MM.1S (cell line): ENCODE results near the gene UPF3A.
A peak's percentile ranks its signal among the peaks of the same experiment; 100 is the strongest.

Experiments
- DNase-seq: peaks from one replicate; pipeline ENCODE4 v3.0.0-alpha.2; 2015
- H2AFZ ChIP-seq: fragments of 300-600 bp; sonication (generic); 2 replicates; pipeline ENCODE4 v1.6.0; 2016; ENCODE audit warnings: antibody characterized with exemption, low read length
- H3F3A ChIP-seq: fragments of 300-600 bp; sonication (generic); 2 replicates; pipeline ENCODE4 v1.6.1; 2016; ENCODE audit warnings: mild to moderate bottlenecking, antibody characterized with exemption, low read length, moderate library complexity, mixed read lengths; ENCODE audit not compliant: insufficient read depth
- H3K27ac ChIP-seq: fragments of 300-600 bp; sonication (generic); 2 replicates; pipeline ENCODE4 v1.5.1; 2016; ENCODE audit warnings: mild to moderate bottlenecking, low read length
- H3K27me3 ChIP-seq: fragments of 300-600 bp; sonication (generic); replicated peaks from 2 replicates; pipeline ENCODE4 v1.6.0; 2016; ENCODE audit warnings: low read length; ENCODE audit not compliant: insufficient read depth
- H3K36me3 ChIP-seq: fragments of 300-600 bp; sonication (generic); replicated peaks from 2 replicates; pipeline ENCODE4 v1.6.1; 2016; ENCODE audit warnings: mild to moderate bottlenecking, low read length, mixed read lengths; ENCODE audit not compliant: insufficient read depth
- H3K4me1 ChIP-seq: fragments of 300-600 bp; sonication (generic); 2 replicates; pipeline ENCODE4 v1.6.1; 2016; ENCODE audit warnings: low read length, mixed read lengths
- H3K4me2 ChIP-seq: fragments of 300-600 bp; sonication (generic); 2 replicates; pipeline ENCODE4 v1.6.0; 2016; ENCODE audit warnings: low read depth, low read length
- H3K4me3 ChIP-seq: fragments of 300-600 bp; sonication (generic); 2 replicates; pipeline ENCODE4 v1.5.1; 2016; ENCODE audit warnings: low read length, mixed read lengths
- H3K79me2 ChIP-seq: fragments of 300-600 bp; sonication (generic); 2 replicates; pipeline ENCODE4 v1.6.1; 2016; ENCODE audit warnings: mixed run types, low read length, mixed read lengths
- H3K9ac ChIP-seq: fragments of 300-600 bp; sonication (generic); 2 replicates; pipeline ENCODE4 v1.6.1; 2016; ENCODE audit warnings: low read length, mixed read lengths
- H3K9me2 ChIP-seq: fragments of 300-600 bp; sonication (generic); replicated peaks from 2 replicates; pipeline ENCODE4 v1.6.1; 2016; ENCODE audit warnings: mild to moderate bottlenecking, low read length, mixed read lengths; ENCODE audit not compliant: insufficient read depth
- H3K9me3 ChIP-seq: fragments of 300-600 bp; sonication (generic); replicated peaks from 2 replicates; pipeline ENCODE4 v1.6.1; 2016; ENCODE audit warnings: mild to moderate bottlenecking, low read length, mixed read lengths; ENCODE audit not compliant: insufficient read depth
- H4K20me1 ChIP-seq: fragments of 300-600 bp; sonication (generic); 2 replicates; pipeline ENCODE4 v1.6.1; 2016; ENCODE audit warnings: mild to moderate bottlenecking, low read length, moderate library complexity, mixed read lengths; ENCODE audit not compliant: insufficient read depth
- EZH2 ChIP-seq: fragments of 300-600 bp; sonication (generic); optimal IDR thresholded peaks from 2 replicates; pipeline ENCODE3; 2017; ENCODE audit warnings: low read depth, mild to moderate bottlenecking, antibody characterized with exemption, low read length, mixed read lengths
- EZH2phosphoT487 ChIP-seq: fragments of 300-600 bp; sonication (generic); IDR thresholded peaks from 2 replicates; pipeline ENCODE4 v1.6.1; 2018; ENCODE audit warnings: antibody characterized with exemption, low read length
- TF ChIP-seq, protein P1 (sequence below): fragments of 300-600 bp; sonication (generic); IDR thresholded peaks from 2 replicates; pipeline ENCODE4 v1.5.1; 2016; ENCODE audit warnings: antibody characterized with exemption, low read length, mixed read lengths

Gene UPF3A

DNA sequence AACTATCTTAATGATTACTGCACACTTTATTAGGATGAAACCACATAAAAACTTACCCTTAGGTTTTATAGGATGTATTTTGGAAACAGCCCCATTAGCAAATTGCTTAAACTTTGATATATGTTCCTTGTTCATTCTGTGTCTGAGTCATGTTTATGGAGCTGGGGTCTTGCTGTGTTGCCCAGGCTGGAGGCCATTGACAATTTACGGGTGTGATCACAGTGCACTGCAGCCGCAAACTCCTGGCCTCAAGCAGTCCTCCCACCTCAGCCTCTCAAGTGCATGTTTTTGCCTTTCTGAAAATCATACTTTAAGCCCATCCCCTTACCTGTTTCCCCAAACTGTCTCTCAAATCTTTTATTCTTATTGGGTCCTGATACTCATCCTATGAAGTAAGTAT, 27.7 kb downstream of the UPF3A start:
- Histone ChIP-seq H3K9me3 (no peaks in the 10 kb centered on the region), H3K36me3 (no peaks in the 10 kb centered on the region), H3K27ac (peak overlapping the region; percentile 67; the same call in 1 of the 2 replicates), H3K27me3 (no peaks in the 10 kb centered on the region), H3K4me3 (no peak overlapping the region), H3K9me2 (no peaks in the 10 kb centered on the region), H4K20me1 (no peaks in the 10 kb centered on the region), H3F3A (peaks cover 39% of the 10 kb centered on the region), H3K4me2 (peak overlapping the region; percentile 76), H3K9ac (peak overlapping the region; percentile 10; the same call in 1 of the 2 replicates), H3K4me1 (peaks cover 42% of the 10 kb centered on the region), H3K79me2 (no peaks in the 10 kb centered on the region), H2AFZ (no peak overlapping the region)
- TF ChIP-seq, protein P1, sequence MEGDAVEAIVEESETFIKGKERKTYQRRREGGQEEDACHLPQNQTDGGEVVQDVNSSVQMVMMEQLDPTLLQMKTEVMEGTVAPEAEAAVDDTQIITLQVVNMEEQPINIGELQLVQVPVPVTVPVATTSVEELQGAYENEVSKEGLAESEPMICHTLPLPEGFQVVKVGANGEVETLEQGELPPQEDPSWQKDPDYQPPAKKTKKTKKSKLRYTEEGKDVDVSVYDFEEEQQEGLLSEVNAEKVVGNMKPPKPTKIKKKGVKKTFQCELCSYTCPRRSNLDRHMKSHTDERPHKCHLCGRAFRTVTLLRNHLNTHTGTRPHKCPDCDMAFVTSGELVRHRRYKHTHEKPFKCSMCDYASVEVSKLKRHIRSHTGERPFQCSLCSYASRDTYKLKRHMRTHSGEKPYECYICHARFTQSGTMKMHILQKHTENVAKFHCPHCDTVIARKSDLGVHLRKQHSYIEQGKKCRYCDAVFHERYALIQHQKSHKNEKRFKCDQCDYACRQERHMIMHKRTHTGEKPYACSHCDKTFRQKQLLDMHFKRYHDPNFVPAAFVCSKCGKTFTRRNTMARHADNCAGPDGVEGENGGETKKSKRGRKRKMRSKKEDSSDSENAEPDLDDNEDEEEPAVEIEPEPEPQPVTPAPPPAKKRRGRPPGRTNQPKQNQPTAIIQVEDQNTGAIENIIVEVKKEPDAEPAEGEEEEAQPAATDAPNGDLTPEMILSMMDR, result no peak
- TF ChIP-seq EZH2, result no peak
- TF ChIP-seq EZH2phosphoT487, result no peak
- DNase-seq, result no peak

DNA sequence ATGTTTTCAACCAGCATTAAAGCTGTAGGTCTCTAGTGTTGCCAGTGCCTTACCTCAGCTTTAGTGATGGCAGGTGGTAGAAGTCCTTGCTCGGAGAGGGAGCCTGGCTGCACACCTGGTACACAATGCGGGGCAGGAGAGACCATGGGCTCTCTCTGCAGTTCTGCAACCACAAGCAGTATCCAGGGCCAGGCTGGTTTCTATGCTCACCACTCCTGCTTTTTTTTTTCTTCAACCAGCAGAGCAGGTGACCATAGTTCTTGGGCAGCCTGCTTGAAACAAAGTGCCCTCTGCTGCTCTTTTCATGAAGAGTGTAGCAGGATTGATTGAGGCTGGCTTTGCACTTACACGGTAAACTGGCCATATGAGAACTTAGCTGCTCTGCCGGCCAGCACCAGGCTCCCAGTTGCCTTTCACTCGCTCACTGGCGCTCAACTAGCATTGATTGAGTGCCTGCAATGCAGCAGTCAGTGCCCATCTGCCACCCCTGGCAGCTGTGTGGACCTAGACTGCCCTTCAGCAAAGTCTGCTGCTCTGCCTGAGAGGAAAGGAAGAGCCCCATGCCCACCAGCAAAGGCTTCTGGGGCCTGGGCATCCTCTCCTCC, 28.5 kb downstream of the UPF3A start:
- no peak for TF ChIP-seq EZH2phosphoT487
- TF ChIP-seq, protein P1, result peak; percentile 32
- Histone ChIP-seq H3K27ac (peak overlapping the region; percentile 67), H3K79me2 (peaks cover 2% of the 10 kb centered on the region), H3K9ac (peak overlapping the region; percentile 46), H3F3A (peaks cover 39% of the 10 kb centered on the region), H3K9me3 (no peaks in the 10 kb centered on the region), H3K27me3 (no peaks in the 10 kb centered on the region), H2AFZ (peak overlapping the region; percentile 15; the same call in 1 of the 2 replicates), H3K4me1 (peaks cover 35% of the 10 kb centered on the region), H3K36me3 (no peaks in the 10 kb centered on the region), H4K20me1 (no peaks in the 10 kb centered on the region), H3K4me2 (peak overlapping the region; percentile 76), H3K4me3 (no peak overlapping the region), H3K9me2 (no peaks in the 10 kb centered on the region)
- peak; percentile 90 for DNase-seq

DNA sequence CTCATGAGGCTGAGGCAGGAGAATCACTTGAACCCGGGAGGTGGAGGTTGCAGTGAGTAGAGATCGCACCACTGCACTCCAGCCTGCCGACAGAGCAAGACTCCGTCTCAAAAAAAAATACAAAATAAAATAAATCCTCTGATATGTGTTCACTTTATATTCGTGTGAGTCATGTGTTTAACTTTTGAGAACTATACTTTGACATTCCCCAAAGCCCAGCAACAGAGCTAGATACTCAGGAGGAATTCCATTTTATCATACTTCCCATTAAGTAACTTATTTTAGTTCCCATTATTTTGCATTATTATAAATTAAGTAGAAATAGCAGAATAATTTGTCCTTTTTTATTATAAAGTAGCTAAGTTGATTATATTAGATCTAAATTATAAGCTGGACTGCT, 29.6 kb downstream of the UPF3A start:
- H3K36me3 ChIP-seq, result no peaks in the 10 kb centered on the region
- peaks cover 40% of the 10 kb centered on the region for H3F3A ChIP-seq
- H3K9me2 ChIP-seq, result no peaks in the 10 kb centered on the region
- TF ChIP-seq EZH2phosphoT487 (no peak), EZH2 (no peak)
- TF ChIP-seq, protein P1, result no peak
- H3K27me3 ChIP-seq, result no peaks in the 10 kb centered on the region
- no peak overlapping the region for H3K4me3 ChIP-seq
- H3K9me3 ChIP-seq, result no peaks in the 10 kb centered on the region
- no peak overlapping the region for H2AFZ ChIP-seq
- H3K27ac ChIP-seq, result no peak overlapping the region
- peaks cover 12% of the 10 kb centered on the region for H3K79me2 ChIP-seq
- peaks cover 38% of the 10 kb centered on the region for H3K4me1 ChIP-seq
- H3K9ac ChIP-seq, result no peak overlapping the region
- no peak for DNase-seq
- no peaks in the 10 kb centered on the region for H4K20me1 ChIP-seq
- H3K4me2 ChIP-seq, result no peak overlapping the region
